Skeletal muscle cell (primary cell): ENCODE results near the gene ISG20L2.

Experiments used
- DNase-seq: peaks from one replicate; pipeline ENCODE4 v3.0.0-alpha.2; 2010; ENCODE audit warnings: low read depth
- H3K4me3 ChIP-seq: 2 replicates; pipeline ENCODE4 v1.5.1; 2011; ENCODE audit warnings: low read depth, mild to moderate bottlenecking, control low read depth, low read length, moderate library complexity

ISG20L2 gene

DNA sequence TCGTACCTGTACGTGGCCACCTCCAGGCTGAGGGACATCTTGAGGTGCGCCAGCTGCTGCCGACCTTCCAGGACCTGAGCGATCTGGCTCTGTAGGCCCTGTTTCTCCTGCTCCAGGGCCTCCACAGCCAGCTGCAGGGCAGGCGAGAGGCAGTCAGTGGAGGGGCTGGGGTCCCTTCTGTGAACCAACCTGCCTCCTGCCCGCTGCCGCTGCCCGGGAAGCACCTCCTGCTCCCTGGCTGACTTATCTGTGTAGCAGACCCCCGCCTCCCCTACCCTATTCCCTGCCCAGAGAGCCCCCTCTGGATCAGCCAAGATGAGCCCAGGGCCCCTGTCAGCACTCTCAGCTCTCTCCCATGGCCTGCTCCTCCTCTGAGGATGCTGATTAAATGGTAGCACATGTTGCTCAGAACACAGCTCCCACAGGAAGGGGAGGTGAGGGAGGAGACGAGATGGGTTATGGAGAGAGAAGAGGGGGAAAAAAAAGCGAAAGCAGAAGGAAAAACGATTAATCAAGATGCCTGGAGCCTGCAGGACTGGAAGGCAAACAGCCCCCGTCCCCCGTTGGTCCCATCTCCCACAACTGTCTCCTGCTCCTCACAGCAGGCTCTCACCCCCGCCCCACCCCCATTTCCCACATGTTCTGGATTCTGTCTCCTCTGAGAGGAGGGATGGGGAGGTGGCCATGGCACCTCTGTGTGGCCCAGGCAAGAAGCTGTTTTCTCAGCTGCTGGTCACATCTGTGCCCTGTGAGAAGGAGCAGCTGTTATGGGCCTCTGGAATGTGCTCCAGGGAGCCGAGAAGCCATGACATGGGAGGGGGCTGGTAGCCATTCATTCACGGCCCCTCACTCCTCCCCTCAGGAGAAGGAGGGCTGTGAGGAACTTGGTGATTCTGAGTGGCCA, 53.1 kb downstream of the ISG20L2 start:
- H3K4me3 ChIP-seq: peak overlapping the region; percentile 62

DNA sequence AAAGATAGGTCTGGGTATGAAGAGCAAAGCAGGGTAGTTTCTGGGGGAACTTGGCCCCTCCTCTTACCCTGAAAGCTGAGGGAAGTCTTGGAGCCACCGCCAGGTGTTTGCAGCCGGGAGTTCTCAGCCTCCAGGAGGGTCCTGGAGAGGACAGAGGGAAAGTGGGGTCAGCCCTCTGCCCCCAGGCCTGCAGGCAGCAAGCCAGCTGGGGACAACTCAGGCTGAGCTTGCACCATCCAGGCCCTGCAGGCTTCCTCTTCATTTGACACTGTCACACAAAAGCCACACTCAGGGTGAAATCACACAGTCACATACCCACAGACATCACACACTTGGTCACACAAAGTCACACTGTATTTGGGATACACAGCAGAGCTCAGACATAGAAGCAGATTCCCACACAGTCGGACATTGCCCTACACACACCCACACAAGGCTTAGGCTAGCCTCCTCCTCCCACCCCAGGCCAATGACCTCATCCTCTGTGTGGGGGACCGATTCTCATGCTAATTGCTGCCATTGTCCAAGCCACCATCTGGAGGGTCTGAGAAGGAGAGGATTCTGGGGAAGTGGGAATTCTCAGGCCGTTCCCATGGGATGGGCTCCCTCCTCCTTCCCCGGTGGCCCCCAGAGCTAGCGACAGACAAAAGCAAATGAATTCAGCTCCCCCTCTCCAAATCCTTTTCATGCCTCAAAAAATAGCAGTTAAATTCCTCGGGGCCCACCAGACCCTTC, 55.0 kb downstream of the ISG20L2 start:
- no peak for DNase-seq
- H3K4me3 ChIP-seq: peak overlapping the region; percentile 62

More for the DNA sequence above, 53.1 kb downstream of the ISG20L2 start:
- DNase-seq: peak; percentile 54
